Adrenal gland (tissue), 5 donors: ENCODE results near the gene LRRC63.

Experiments used
- CTCF ChIP-seq, 6 experiments: fragments of 450-650 bp in 4 of 6; fragments of 200-600 bp in 2 of 6; sonication (generic) in 1 of 6; IDR thresholded peaks; 1 replicate in 5 of 6; 2 replicates in 1 of 6; pipeline versions ENCODE4 v1.5.1 to v1.8.0; 2016 to 2021; ENCODE audit warnings: antibody characterized with exemption in 6 of 6, mild to moderate bottlenecking in 2 of 6, moderate library complexity in 1 of 6
- POLR2A ChIP-seq, 2 donors: fragments of 450-650 bp; IDR thresholded peaks; one replicate each; pipeline ENCODE4 v1.6.1; 2017; ENCODE audit warnings: antibody characterized with exemption in 2 of 2, mild to moderate bottlenecking in 2 of 2, moderate library complexity in 1 of 2
- donor health status: DM: no; HTN: no; CAD: no.

- TF ChIP-seq CTCF (IDR thresholded peaks at IDR 0.05): no peak
- TF ChIP-seq POLR2A (IDR thresholded peaks at IDR 0.05): no peak
These were observed 13.0 kb upstream of the LRRC63 start for GRCh38 chr13:46198696-46199193.
